GM23248 (cell line): ENCODE results near the gene LRBA. TPM values are rescaled to one million over a fixed set of nuclear protein-coding genes. Genes with fewer than 3 reads are reported as not detected.

Experiments
- DNase-seq: peaks from one replicate; pipeline ENCODE4 v3.0.0-alpha.2; 2015
- H2AFZ ChIP-seq: fragments of 200-600 bp; sonication (generic); 2 replicates; pipeline ENCODE4 v1.6.1; 2016; ENCODE audit warnings: antibody characterized with exemption
- H3F3A ChIP-seq: fragments of 200-600 bp; sonication (generic); 2 replicates; pipeline ENCODE4 v1.6.1; 2016; ENCODE audit warnings: mild to moderate bottlenecking, antibody characterized with exemption, mixed run types; ENCODE audit not compliant: insufficient read depth
- H3K27ac ChIP-seq: fragments of 200-600 bp; sonication (generic); 2 replicates; pipeline ENCODE4 v1.5.1; 2016; ENCODE audit warnings: mild to moderate bottlenecking
- H3K27me3 ChIP-seq: fragments of 200-600 bp; sonication (generic); replicated peaks from 2 replicates; pipeline ENCODE4 v1.6.1; 2016; ENCODE audit warnings: mild to moderate bottlenecking; ENCODE audit not compliant: insufficient read depth
- H3K36me3 ChIP-seq: fragments of 200-600 bp; sonication (generic); 2 replicates; pipeline ENCODE4 v1.6.1; 2016; ENCODE audit warnings: low read depth, mild to moderate bottlenecking
- H3K4me1 ChIP-seq: fragments of 200-600 bp; sonication (generic); 2 replicates; pipeline ENCODE4 v1.6.1; 2016; ENCODE audit warnings: mild to moderate bottlenecking; ENCODE audit not compliant: insufficient read depth
- H3K4me2 ChIP-seq: fragments of 200-600 bp; sonication (generic); one replicate; pipeline ENCODE4 v1.6.1; 2016; ENCODE audit warnings: mild to moderate bottlenecking; ENCODE audit not compliant: unreplicated experiment
- H3K4me3 ChIP-seq: fragments of 200-600 bp; sonication (generic); 2 replicates; pipeline ENCODE4 v1.5.1; 2016; ENCODE audit warnings: mild to moderate bottlenecking
- H3K79me2 ChIP-seq: fragments of 200-600 bp; sonication (generic); 2 replicates; pipeline ENCODE4 v1.6.1; 2016; ENCODE audit warnings: mild to moderate bottlenecking; ENCODE audit not compliant: insufficient read depth
- H3K9ac ChIP-seq: fragments of 200-600 bp; sonication (generic); 2 replicates; pipeline ENCODE4 v1.6.1; 2016; ENCODE audit warnings: mild to moderate bottlenecking
- H3K9me2 ChIP-seq: fragments of 200-600 bp; sonication (generic); 2 replicates; pipeline ENCODE4 v1.6.1; 2016; ENCODE audit warnings: mixed run types, mild to moderate bottlenecking, moderate library complexity; ENCODE audit not compliant: insufficient read depth
- H3K9me3 ChIP-seq: fragments of 200-600 bp; sonication (generic); one replicate; pipeline ENCODE4 v1.6.1; 2017; ENCODE audit warnings: low read depth
- H4K20me1 ChIP-seq: fragments of 200-600 bp; sonication (generic); 2 replicates; pipeline ENCODE4 v1.6.0; 2016; ENCODE audit not compliant: insufficient read depth
- EZH2 ChIP-seq: fragments of 200-600 bp; sonication (generic); IDR thresholded peaks from 2 replicates; pipeline ENCODE4 v1.6.1; 2018; ENCODE audit warnings: antibody characterized with exemption, mild to moderate bottlenecking; ENCODE audit not compliant: insufficient read depth, poor library complexity, severe bottlenecking
- EZH2phosphoT487 ChIP-seq: fragments of 200-600 bp; sonication (generic); IDR thresholded peaks from 2 replicates; pipeline ENCODE4 v1.6.1; 2018; ENCODE audit warnings: antibody characterized with exemption, moderate library complexity, mild to moderate bottlenecking, low read depth; ENCODE audit not compliant: insufficient read depth
- WGBS, 2 experiments: methylation state at CpG; one replicate each; pipeline ENCODE4 v1.1.6; 2015 to 2017; ENCODE audit warnings: low lambda C conversion rate in 2 of 2, low coverage in 1 of 2; ENCODE audit errors: missing lambda C conversion rate in 2 of 2; 5-methylcytosine and 5-hydroxymethylcytosine counted together
- in situ Hi-C: fragments of 300-500 bp; cut with MboI; formaldehyde crosslinking; loops from 2 replicates; pipeline ENCODE4 v1.15.0; 2020
- polyA plus RNA-seq: library from polyadenylated mRNA; unstranded; fragments of >200 nt; fragmentation: Nextera tagmentation; extraction: Ambion mirVana; gene quantifications from 2 replicates; pipeline ENCODE4 v1.2.1, GENCODE V29; 2016
- total RNA-seq: library from RNA; depleted of rRNA; stranded (reverse); fragments of >200 nt; shearing (Covaris generic); gene quantifications from 2 replicates; pipeline ENCODE4 v1.2.3, GENCODE V29; 2014

Gene LRBA
- total and polyA plus RNA-seq, 2 experiments from 2014 or later: 6.6 to 17.8 TPM

DNA sequence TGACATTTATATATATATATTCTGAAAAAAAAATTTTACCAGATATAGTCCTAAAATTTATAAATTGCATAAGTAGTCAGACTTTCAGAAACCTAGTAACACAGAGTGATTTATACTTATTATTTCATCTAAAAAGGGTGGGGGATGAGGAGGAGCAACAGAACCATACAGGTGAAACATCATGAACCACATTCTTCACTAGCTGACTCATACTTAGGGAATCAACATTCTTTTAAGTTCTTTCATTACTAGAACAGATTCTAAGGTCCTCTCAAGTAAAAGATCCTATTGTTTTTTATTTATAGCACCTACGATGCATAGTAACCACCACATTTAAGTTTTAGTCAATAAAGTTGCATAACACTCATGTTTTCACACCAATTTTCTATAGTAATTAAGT lies 166.1 kb downstream of the LRBA start:
- Histone ChIP-seq H3F3A (no peaks in the 10 kb centered on the region), H3K4me3 (no peak overlapping the region), H3K36me3 (no peaks in the 10 kb centered on the region), H3K9me2 (no peaks in the 10 kb centered on the region), H4K20me1 (no peaks in the 10 kb centered on the region), H3K79me2 (no peaks in the 10 kb centered on the region), H3K9ac (no peak overlapping the region), H3K9me3 (no peaks in the 10 kb centered on the region), H2AFZ (no peak overlapping the region), H3K27ac (no peak overlapping the region), H3K4me2 (no peak overlapping the region), H3K27me3 (no peaks in the 10 kb centered on the region), H3K4me1 (0 out of 2 replicates have a peak, but pooled peaks cover 4% of the 10 kb centered on the region)
- no peak for TF ChIP-seq EZH2
- no peak for TF ChIP-seq EZH2phosphoT487
- 96 to 97% methylated on average over 1 of the region's 1 CpG for WGBS, 2 experiments
- no peak for DNase-seq
- in situ Hi-C loops: no loop called here

DNA sequence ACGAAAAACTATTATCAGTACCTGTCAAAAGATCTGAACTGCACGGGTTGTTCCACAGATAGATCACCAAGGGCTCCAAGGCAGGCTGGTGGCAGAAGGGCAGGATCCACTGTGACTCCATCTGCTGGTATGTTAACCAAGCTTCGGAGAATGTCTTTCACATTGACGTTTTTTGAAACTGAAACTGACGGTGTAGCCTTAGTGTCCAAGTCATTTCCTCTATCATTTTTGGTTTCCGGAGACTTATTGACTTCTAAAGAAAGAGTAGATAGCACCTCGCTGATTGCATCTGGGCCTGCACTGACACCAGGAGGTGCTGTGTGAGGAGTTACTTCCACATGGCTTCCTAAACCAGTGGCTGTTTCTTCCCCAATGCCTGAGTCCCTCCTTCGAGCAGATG lies 186.9 kb downstream of the LRBA start:
- Histone ChIP-seq H3K9ac (no peak overlapping the region), H3K4me2 (no peak overlapping the region), H3K27ac (no peak overlapping the region), H4K20me1 (no peaks in the 10 kb centered on the region), H3F3A (no peaks in the 10 kb centered on the region), H3K27me3 (no peaks in the 10 kb centered on the region), H3K4me1 (no peaks in the 10 kb centered on the region), H3K36me3 (no peaks in the 10 kb centered on the region), H3K4me3 (no peak overlapping the region), H3K79me2 (no peaks in the 10 kb centered on the region), H3K9me2 (no peaks in the 10 kb centered on the region), H3K9me3 (no peaks in the 10 kb centered on the region), H2AFZ (no peak overlapping the region)
- TF ChIP-seq EZH2phosphoT487 (no peak), EZH2 (no peak)
- 87 to 88% methylated on average over 8 of the region's 8 CpGs for WGBS, 2 experiments
- in situ Hi-C loops: no loop called here
- no peak for DNase-seq

DNA sequence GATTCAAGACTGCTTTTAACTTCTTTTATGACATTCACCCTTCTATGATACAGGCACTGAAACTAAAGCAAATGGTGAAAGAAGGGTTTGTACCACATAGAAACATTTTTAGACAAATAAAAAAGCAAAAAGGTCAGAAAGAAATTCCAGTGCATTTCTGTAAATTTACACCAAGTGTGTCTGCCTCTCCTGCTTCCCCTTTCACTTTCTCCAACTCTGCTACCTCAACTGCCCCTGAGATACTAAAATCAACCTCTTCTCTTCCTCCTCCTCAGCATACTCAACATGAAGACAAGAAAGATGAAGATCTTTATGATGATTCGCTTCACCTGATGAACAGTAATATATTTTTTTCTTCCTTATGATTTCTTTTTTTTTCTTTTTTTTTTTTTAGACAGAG lies 187.9 kb downstream of the LRBA start:
- Histone ChIP-seq H3K36me3 (no peaks in the 10 kb centered on the region), H2AFZ (no peak overlapping the region), H3K79me2 (no peaks in the 10 kb centered on the region), H4K20me1 (no peaks in the 10 kb centered on the region), H3K9ac (no peak overlapping the region), H3K4me3 (no peak overlapping the region), H3K4me1 (no peaks in the 10 kb centered on the region), H3K9me3 (no peaks in the 10 kb centered on the region), H3K9me2 (no peaks in the 10 kb centered on the region), H3K27ac (no peak overlapping the region), H3K4me2 (no peak overlapping the region), H3K27me3 (no peaks in the 10 kb centered on the region), H3F3A (no peaks in the 10 kb centered on the region)
- DNase-seq: no peak
- TF ChIP-seq EZH2: no peak
- no peak for TF ChIP-seq EZH2phosphoT487
- WGBS, 2 experiments: 92 to 93% methylated on average over 1 of the region's 1 CpG
- in situ Hi-C loops: no loop called here

DNA sequence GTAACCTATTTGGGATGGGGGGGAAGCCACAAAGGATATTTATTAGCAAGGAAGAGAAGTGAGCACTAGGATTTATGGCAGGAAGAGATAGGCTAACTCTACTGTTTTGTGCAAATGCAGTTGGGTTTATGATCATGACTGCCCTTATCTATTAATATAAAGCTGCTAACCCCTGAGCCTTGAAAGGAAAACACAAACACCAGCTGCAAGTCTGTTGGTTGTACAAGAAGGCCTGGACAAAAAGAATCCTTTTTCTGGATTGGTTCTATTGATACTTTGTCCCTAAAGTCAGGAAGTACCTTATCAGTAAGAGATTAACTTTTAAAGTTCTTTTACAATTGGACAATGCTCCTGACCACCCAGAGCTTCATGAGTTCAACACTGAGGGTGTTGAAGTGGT lies 188.8 kb downstream of the LRBA start:
- Histone ChIP-seq H3F3A (no peaks in the 10 kb centered on the region), H3K4me2 (no peak overlapping the region), H3K9me3 (no peaks in the 10 kb centered on the region), H3K27ac (no peak overlapping the region), H3K4me3 (no peak overlapping the region), H3K36me3 (no peaks in the 10 kb centered on the region), H4K20me1 (no peaks in the 10 kb centered on the region), H3K27me3 (no peaks in the 10 kb centered on the region), H3K4me1 (no peaks in the 10 kb centered on the region), H2AFZ (no peak overlapping the region), H3K79me2 (no peaks in the 10 kb centered on the region), H3K9ac (no peak overlapping the region), H3K9me2 (no peaks in the 10 kb centered on the region)
- in situ Hi-C loops: no loop called here
- DNase-seq: no peak
- TF ChIP-seq EZH2: no peak
- TF ChIP-seq EZH2phosphoT487: no peak

DNA sequence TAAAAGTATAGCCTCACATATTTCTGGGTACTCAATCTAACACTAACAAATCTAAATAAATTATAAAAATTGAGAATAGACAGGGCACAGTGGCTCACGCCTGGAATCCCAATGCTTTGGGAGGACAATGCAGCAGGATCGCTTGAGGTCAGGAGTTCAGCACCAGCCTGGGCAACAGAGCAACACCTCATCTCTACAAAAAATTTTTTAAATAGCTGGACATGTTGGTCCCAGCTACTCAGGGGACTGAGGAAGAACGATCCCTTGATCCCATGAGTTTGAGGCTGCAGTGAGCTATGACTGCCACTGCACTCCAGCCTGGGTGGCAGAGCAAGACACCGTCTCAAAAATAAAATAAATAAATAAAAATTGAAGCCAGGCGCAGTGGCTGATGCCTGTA lies 192.7 kb downstream of the LRBA start:
- H3K9me2 ChIP-seq: no peaks in the 10 kb centered on the region
- in situ Hi-C loops: no loop called here
- H3K27me3 ChIP-seq: no peaks in the 10 kb centered on the region
- H3K27ac ChIP-seq: no peak overlapping the region
- H3K9ac ChIP-seq: no peak overlapping the region
- H2AFZ ChIP-seq: no peak overlapping the region
- H3K36me3 ChIP-seq: no peaks in the 10 kb centered on the region
- WGBS, 2 experiments: 90 to 91% methylated on average over 5 of the region's 5 CpGs
- TF ChIP-seq EZH2phosphoT487 (no peak), EZH2 (no peak)
- H4K20me1 ChIP-seq: no peaks in the 10 kb centered on the region
- no peaks in the 10 kb centered on the region for H3K4me1 ChIP-seq
- H3K4me2 ChIP-seq: no peak overlapping the region
- no peak overlapping the region for H3K4me3 ChIP-seq
- no peak for DNase-seq
- H3K9me3 ChIP-seq: no peaks in the 10 kb centered on the region
- no peaks in the 10 kb centered on the region for H3K79me2 ChIP-seq
- H3F3A ChIP-seq: no peaks in the 10 kb centered on the region
